Muscle of back (tissue), 11 donors: ENCODE measurements around the gene MAPKAPK3. TPM values are rescaled to one million over a fixed set of nuclear protein-coding genes. Genes with fewer than 3 reads are reported as not detected.
"Not testable (repeated sequence)": the region's sequence is repeated elsewhere in the genome, so short reads cannot be mapped to it uniquely, and the experiment has no call there.

Experiments used
- DNase-seq, 3 donors: peaks; one replicate each; pipeline versions ENCODE4 v3.0.0 to v3.0.0-alpha.2; 2013
- polyA plus RNA-seq, 10 donors: library from polyadenylated mRNA; unstranded; fragments of 120-200 nt; gene quantifications; one replicate each; pipeline ENCODE4 v1.2.1, GENCODE V29; 2013; ENCODE audit not compliant: insufficient read length in 10 of 10

Gene MAPKAPK3
- polyA plus RNA-seq, 10 donors = 23.1 to 30.1 (median 25.4) TPM

- DNase-seq = no peak
Observed at GRCh38 chr3:50687127-50687751, 70.3 kb downstream of the MAPKAPK3 start.

- no peak for DNase-seq
Observed at GRCh38 chr3:50687916-50688315, 71.0 kb downstream of the MAPKAPK3 start.

GRCh38 chr3:50688602-50689001, 71.7 kb downstream of the MAPKAPK3 start:
- not testable (repeated sequence) for DNase-seq

GRCh38 chr3:50689558-50689957, 72.6 kb downstream of the MAPKAPK3 start:
- DNase-seq = no peak

GRCh38 chr3:50695031-50695430, 78.1 kb downstream of the MAPKAPK3 start:
- no peak for DNase-seq

GRCh38 chr3:50696276-50696675, 79.3 kb downstream of the MAPKAPK3 start:
- no peak for DNase-seq

- DNase-seq = no peak
Observed at GRCh38 chr3:50698269-50698668, 81.3 kb downstream of the MAPKAPK3 start.

Other genes with a start within 250 kb of the MAPKAPK3 start
- 10 to 100 TPM in 1 of 10 donors, 1 to 10 TPM in 9; 3.6 to 11.0 (median 5.7) TPM for gene CACNA2D2, start 113.5 kb upstream of the MAPKAPK3 start, polyA plus RNA-seq
- 10 to 100 TPM; 13.1 to 21.5 (median 16.8) TPM for gene C3orf18, start 49.4 kb upstream of the MAPKAPK3 start, polyA plus RNA-seq
- gene HEMK1, start 47.6 kb upstream of the MAPKAPK3 start, polyA plus RNA-seq = 10 to 100 TPM; 14.3 to 18.4 (median 16.2) TPM
- 10 to 100 TPM in 8 of 10 donors, 1 to 10 TPM in 2; 8.6 to 14.7 (median 11.6) TPM for gene CISH, start 5.4 kb upstream of the MAPKAPK3 start, polyA plus RNA-seq
- under 1 TPM; 0.07 to 0.76 (median 0.22) TPM for gene DOCK3, start 57.8 kb downstream of the MAPKAPK3 start, polyA plus RNA-seq